GM18858 (cell line): ENCODE results near the gene SH2D5.

Experiments used
- ATAC-seq: cut with Tn5 transposase; IDR thresholded peaks from one replicate; pipeline ENCODE4 v1.9.1; 2021; ENCODE audit not compliant: unreplicated experiment

Gene SH2D5

DNA sequence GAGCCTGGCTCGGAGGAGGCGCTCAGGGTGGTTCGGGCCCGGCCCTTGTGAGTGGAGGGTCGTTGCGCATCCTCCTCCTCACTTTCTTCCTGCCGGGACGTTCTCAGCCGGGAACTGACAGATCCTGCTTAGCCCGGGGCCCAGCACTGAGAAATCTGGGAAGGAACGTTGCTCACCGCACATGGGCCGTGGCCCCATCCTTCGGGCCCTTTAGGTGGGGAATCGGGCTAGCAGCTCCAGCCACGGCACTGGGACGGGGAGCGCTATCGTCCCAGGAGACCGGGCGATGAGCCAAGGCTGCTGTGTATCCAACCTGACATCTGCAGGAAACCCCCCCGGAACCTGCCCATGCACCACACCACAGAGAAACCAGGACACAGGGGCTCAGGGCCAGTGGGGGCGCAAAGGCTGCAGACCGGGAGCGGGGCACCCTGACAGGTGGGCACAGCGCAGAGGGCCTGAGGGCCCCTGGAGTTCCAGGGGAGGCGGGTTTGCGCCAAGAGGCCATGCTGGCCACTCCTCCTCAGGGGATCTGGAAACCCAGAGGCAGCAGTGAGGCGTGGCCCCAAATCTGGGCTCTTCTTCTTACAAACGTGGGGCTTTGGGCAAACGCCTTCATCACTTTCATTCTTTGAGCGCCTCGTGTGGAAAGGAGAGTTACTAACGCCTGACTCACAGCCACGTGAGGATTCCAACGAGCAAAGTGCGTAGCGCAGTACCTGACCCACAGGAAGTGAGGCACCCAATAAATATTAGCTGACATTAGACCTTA is at the start of gene SH2D5:
TSS of gene SH2D5 (minus strand) at position 116 of the 772 bp plus-strand sequence. CDS start 4,659 bp downstream, outside the sequence.
- ATAC-seq, result peak; percentile 60

GRCh38 chr1:20775700-20776099 is 43.2 kb upstream of the SH2D5 start:
- no peak for ATAC-seq

DNA sequence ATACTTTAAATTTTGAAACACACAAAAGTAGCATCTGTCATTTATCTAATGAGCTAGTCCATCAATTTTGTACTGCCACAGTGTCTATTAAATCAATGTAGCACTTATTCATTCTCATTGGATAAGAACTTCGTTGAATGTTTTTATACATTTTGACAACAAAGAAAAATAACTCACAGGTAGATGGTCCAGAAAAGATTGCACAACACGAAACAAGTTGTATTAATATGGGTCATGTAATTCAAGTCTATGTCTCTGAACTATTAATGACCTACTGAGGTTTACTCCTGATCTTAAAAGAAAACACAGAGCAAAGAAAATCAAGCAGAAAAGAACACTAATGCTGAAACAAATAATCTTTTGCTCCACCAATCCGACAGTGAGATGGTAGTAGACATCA is 39.3 kb upstream of the SH2D5 start:
- ATAC-seq, result no peak

DNA sequence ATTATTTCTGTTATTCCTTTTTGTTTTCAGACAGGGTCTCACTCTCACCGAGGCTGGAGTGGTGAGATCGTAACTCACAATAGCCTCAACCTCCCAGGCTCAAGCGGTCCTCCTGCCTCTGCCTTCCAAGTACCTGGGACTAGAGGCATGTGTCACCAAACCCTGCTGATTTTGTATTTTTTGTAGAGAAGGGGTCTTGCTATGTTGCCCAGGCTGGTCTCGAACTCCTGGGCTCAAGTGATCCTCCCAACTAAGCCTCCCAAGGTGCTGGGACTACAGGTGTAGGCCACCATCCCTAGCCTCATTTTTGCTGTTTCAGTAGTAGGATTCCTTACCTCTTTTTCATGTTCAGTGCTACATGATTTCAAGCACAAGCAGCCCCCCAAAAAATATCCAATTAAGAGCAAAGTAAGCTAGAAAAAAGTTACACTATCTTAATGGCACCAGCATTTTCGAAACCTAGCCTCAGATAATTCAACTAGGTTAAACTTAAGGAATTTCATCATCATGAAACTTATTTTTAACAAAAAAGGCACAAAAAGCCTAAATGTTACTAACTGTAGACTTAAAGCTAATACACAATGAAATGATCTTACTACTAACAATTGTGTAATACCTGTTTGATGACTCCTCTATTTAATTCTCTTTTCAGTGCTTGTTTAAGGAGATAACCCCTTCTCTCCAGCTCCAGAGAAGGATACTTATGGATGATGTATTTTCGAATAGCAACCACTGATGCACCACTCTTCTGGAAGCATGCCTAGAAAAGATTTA is 38.0 kb upstream of the SH2D5 start:
- no peak for ATAC-seq

- no peak for ATAC-seq
Observed at GRCh38 chr1:20767271-20767670, 34.8 kb upstream of the SH2D5 start.

DNA sequence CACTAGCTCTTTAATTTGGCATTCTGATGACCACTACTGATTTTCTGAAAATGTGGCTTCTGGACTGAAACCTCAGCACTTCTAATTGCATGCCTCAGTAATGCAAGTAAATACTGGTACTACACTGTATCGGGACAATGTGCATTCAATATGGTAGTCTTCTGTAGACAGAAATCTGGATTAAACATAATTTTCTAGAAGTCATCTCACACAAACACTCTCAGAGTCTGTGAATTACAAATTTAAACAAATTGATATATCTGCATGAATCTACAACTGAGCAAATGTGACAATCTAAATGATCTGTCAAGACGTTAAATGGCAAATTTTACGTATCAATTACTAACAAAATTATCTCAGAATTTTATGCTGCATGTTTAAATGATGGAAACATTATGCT is 30.9 kb upstream of the SH2D5 start:
- ATAC-seq, result no peak

- no peak for ATAC-seq
Observed at GRCh38 chr1:20760322-20760721, 27.8 kb upstream of the SH2D5 start.

GRCh38 chr1:20753589-20753988 is 21.1 kb upstream of the SH2D5 start:
- ATAC-seq, result no peak

DNA sequence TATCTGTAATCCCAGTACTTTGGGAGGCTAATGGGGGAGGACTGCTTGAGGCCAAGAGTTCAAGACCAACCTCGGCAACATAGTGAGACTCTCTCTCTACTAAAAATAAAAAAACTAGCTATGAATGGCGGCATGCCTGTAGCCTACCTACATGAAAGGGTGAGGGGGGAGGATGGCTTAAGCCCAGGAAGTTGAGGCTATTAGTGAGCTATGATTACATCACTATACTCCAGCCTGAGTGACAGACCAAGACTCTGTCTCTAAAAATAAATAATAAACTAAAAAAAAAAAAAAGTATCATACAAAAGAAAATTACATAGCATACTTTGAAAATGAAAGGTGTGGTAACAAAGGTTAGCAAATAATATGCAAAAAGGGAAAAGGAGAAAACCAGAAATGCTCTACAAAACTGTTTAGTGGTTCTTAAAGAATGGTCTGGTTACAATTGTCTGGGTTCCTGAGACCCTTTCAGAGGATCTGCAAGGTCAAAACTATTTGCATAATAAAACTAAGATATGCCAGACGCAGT is 19.0 kb upstream of the SH2D5 start:
- no peak for ATAC-seq

DNA sequence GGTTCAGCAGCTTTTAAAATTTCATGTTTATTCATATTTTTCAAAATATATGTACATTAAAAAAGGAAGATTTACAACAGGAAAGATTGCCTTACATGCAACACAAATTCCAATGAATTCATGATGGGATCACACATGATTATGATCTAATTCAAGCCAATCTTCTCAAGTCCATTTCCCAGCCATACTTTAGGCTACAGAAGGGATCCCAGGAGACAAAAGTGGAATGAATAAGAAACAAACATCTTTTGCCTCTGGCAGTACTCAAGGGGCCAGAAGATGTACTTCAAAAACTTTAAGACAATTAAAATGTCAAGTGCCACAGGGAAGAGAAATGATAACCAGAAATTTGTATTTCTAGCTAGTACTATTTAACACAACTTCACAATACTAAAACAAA is 10.2 kb upstream of the SH2D5 start:
- ATAC-seq, result no peak

GRCh38 chr1:20740781-20741180 is 8.3 kb upstream of the SH2D5 start:
- ATAC-seq, result no peak

DNA sequence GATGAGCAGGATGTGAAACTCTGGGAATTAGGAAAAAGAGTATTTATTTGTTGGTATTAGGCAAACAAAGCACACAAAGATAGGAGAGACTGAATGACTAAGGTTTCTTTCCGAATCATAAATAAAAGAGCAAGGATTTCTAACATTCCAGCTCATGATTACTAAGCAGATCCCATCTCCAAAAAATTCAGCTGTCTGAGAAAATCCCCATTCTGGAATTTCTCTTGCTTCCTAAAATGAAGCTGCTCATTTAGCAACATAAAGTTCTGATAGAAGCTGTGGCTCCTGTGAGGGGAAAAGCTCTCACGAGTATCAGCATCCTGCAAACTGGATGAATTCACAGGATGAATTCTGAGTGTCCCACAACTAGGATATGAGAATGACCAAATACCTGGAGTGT is 6.7 kb upstream of the SH2D5 start:
- no peak for ATAC-seq

- no peak for ATAC-seq
Observed at GRCh38 chr1:20735581-20736111, 3.1 kb upstream of the SH2D5 start.

GRCh38 chr1:20733360-20733975 is 965 bp upstream of the SH2D5 start:
- ATAC-seq, result no peak

GRCh38 chr1:20732071-20732587 is 374 bp downstream of the SH2D5 start:
- ATAC-seq, result no peak

GRCh38 chr1:20731057-20731991 is 1.2 kb downstream of the SH2D5 start:
- ATAC-seq, result no peak

DNA sequence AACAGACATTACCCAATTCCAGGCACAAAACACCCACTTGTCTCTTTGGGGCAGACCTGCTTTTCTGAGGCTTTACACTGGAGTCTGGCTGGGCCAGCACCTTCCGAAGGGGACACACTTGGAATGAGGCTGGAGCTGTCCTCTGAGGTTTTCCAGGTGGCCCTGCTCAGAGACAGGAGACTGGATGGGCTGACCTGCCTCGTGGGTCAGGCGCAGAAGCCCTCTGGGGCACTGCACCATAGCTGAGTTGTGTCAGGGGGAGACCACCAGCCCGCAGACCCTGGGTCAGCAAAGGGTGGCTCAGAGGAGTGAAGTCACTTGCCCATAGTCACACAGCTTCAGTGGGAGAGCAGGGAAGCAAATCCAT is 1.8 kb downstream of the SH2D5 start:
- no peak for ATAC-seq

GRCh38 chr1:20729990-20730689 is 2.4 kb downstream of the SH2D5 start:
- no peak for ATAC-seq

- ATAC-seq, result no peak
Observed at GRCh38 chr1:20729155-20729931, 3.2 kb downstream of the SH2D5 start.
